Epithelial cell of proximal tubule (primary cell): Measurements from ENCODE around the gene TUBB4A. TPM values are rescaled to one million over a fixed set of nuclear protein-coding genes. Genes with fewer than 3 reads are reported as not detected.

Experiments used
- DNase-seq: peaks from one replicate; pipeline ENCODE4 v3.0.0-alpha.2; 2011; ENCODE audit warnings: low read depth
- H3K4me3 ChIP-seq: 2 replicates; pipeline ENCODE4 v1.5.1; 2011; ENCODE audit warnings: low read depth, mild to moderate bottlenecking, low read length
- CTCF ChIP-seq: conservative IDR thresholded peaks from 2 replicates; pipeline ENCODE4 v1.5.1; 2012; ENCODE audit warnings: low read depth, mild to moderate bottlenecking, low read length
- total RNA-seq: library from RNA; depleted of rRNA; stranded (reverse); fragments of >200 nt; gene quantifications from 2 replicates; pipeline ENCODE4 v1.2.3, GENCODE V29; 2015

TUBB4A gene
- total RNA-seq, 1 donor from 2014 or later: 3.1 TPM

- TF ChIP-seq CTCF: no peak
- H3K4me3 ChIP-seq: peak overlapping the region; percentile 67
- no peak for DNase-seq
Observed at GRCh38 chr19:6500837-6501739, 1.0 kb downstream of the TUBB4A start.

GRCh38 chr19:6499052-6499790 is 2.9 kb downstream of the TUBB4A start:
- no peak for DNase-seq
- no peak for TF ChIP-seq CTCF
- no peak overlapping the region for H3K4me3 ChIP-seq

- DNase-seq: no peak
- no peak overlapping the region for H3K4me3 ChIP-seq
- no peak for TF ChIP-seq CTCF
Observed at GRCh38 chr19:6498294-6499036, 3.6 kb downstream of the TUBB4A start.

GRCh38 chr19:6495947-6496346 is 6.2 kb downstream of the TUBB4A start:
- TF ChIP-seq CTCF: no peak
- no peak for DNase-seq
- H3K4me3 ChIP-seq: no peak overlapping the region

GRCh38 chr19:6494438-6495036 is 7.6 kb downstream of the TUBB4A start:
- no peak overlapping the region for H3K4me3 ChIP-seq
- TF ChIP-seq CTCF: no peak
- DNase-seq: no peak

- no peak for TF ChIP-seq CTCF
- H3K4me3 ChIP-seq: no peak overlapping the region
- DNase-seq: no peak
Observed at GRCh38 chr19:6491802-6492592, 10.1 kb downstream of the TUBB4A start.
